ENCODE data around the gene SAMSN1. TPM values are rescaled to one million over a fixed set of nuclear protein-coding genes. Genes with fewer than 3 reads are reported as not detected.
"Not testable (repeated sequence)": the region's sequence is repeated elsewhere in the genome, so short reads cannot be mapped to it uniquely, and the experiment has no call there.

SAMSN1 gene
- total RNA-seq, 2 donors from 2014 or later, result 33.7 to 64.9 TPM

DNA sequence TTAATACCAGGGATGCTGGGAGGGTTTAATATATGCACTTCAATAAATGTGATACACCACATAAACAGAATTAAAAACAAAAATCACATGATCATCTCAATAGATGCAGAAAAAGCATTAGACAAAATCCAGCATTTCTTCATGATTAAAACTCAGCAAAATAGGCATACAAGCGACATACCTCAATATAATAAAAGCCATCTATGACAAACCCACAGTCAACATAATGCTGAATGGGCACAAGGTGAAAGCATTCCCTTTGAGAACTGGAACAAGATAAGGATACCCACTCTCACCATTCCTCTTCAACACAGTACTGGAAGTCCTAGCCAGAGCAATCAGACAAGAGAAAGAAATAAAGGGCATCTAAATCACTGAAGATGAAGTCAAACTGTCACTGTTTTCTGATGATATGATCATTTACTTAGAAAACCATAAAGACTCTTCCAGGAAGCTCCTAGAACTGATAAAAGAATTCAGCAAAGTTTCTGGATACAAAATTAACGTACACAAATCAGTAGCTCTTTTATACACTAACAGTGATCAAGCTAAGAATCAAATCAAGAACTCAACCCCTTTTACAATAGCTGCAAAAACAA, 39.2 kb downstream of the SAMSN1 start:
- peaks cover 35% of the 10 kb centered on the region for H3K4me1 Mint-ChIP-seq
- not testable (repeated sequence) for H3K27ac Mint-ChIP-seq; H3K27me3 Mint-ChIP-seq; DNase-seq; H3K4me3 Mint-ChIP-seq; H3K9me3 ChIP-seq (ENCODE audit: control insufficient read depth, low read length, poor library complexity, severe bottlenecking); ATAC-seq
- H3K36me3 Mint-ChIP-seq (ENCODE audit: low read depth), result peaks cover 31% of the 10 kb centered on the region

DNA sequence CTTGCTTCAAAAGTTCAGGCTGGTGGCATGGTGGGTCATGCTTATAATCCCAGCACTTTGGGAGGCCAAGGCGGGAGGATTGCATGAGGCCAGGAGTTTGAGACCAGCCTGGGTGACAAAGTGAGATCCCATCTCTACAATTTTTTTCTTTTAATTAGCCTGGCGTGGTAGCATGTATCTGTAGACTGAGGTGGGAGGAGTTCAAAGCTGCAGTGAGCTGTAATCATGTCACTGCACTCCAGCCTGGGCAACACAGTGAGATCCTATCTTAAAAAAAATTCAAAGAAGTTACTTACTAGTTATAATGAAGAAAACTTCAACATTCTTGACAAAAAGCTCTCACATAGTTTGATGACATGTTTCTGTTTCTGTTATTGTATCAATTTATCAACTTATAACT, 45.2 kb downstream of the SAMSN1 start:
- Mint-ChIP-seq H3K27ac (no peak overlapping the region), H3K36me3 (ENCODE audit: low read depth) (peaks cover 21% of the 10 kb centered on the region), H3K4me3 (no peak overlapping the region), H3K27me3 (no peaks in the 10 kb centered on the region), H3K4me1 (peaks cover 14% of the 10 kb centered on the region)
- DNase-seq, result no peak
- no peaks in the 10 kb centered on the region for H3K9me3 ChIP-seq (ENCODE audit: control insufficient read depth, low read length, poor library complexity, severe bottlenecking)
- no peak for ATAC-seq

DNA sequence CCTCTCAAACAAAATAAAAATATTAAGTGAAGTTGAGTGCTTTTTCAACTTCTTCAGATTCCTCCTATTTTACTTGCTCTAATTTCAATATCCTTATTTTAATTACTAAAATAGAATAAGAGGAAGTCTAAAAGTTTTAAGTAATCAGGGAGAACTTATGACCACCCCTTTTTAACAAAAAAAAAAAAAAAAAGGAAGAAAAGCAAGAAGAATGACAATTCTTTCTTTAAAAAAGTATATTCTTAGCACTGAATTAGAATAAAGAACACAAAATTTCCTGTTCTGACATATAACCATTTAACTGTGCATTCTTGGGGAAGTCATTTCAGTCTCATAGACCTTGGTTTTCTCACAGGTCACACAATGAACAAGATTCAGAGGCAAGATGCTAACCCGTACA, 46.8 kb downstream of the SAMSN1 start:
- no peaks in the 10 kb centered on the region for H3K27me3 Mint-ChIP-seq
- no peak overlapping the region for H3K27ac Mint-ChIP-seq
- no peaks in the 10 kb centered on the region for H3K9me3 ChIP-seq (ENCODE audit: control insufficient read depth, low read length, poor library complexity, severe bottlenecking)
- peaks cover 19% of the 10 kb centered on the region for H3K36me3 Mint-ChIP-seq (ENCODE audit: low read depth)
- DNase-seq (no peak), ATAC-seq (no peak)
- H3K4me1 Mint-ChIP-seq, result peaks cover 9% of the 10 kb centered on the region
- H3K4me3 Mint-ChIP-seq, result no peak overlapping the region

DNA sequence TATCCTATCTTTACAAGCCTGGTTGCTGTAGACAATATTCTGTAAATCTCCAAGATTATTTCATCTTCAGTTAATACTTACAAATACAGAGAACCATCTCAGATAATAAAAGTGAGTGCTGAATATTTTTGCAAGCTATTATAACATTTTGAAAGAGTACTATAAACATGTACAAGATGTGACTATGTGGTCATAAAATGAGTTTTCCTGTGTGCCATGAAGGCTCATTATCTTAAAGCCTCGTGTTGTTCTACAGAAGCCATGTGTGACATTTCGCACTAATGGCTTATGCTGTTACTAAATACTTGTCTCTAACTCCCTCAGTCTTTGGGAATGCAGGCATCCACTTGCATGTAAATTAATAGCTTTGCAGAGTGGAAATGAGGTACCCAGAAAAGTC, 48.3 kb downstream of the SAMSN1 start:
- H3K27ac Mint-ChIP-seq, result no peak overlapping the region
- H3K4me3 Mint-ChIP-seq, result no peak overlapping the region
- H3K36me3 Mint-ChIP-seq (ENCODE audit: low read depth), result peaks cover 15% of the 10 kb centered on the region
- DNase-seq (no peak), ATAC-seq (no peak)
- H3K9me3 ChIP-seq (ENCODE audit: control insufficient read depth, low read length, poor library complexity, severe bottlenecking), result no peaks in the 10 kb centered on the region
- peaks cover 2% of the 10 kb centered on the region for H3K4me1 Mint-ChIP-seq
- H3K27me3 Mint-ChIP-seq, result no peaks in the 10 kb centered on the region

DNA sequence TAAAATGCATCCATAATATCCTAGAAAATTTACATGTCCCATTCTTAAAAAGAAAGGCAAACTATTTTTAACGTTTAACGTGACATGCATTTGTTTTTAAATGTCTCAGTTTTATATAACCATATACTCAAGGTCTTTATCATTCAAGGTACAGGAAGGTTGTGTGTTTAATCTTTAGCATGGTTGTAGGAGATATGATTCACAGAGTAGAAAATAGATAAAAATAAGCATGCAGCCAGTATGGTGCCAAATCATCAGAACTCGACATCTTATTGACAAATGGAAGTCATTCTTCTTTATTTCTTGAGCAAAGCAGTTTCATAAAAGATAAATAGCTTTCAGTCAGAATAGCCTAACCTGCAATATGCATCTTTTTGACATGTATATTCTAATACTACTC, 51.0 kb downstream of the SAMSN1 start:
- no peak overlapping the region for H3K4me3 Mint-ChIP-seq
- no peak overlapping the region for H3K27ac Mint-ChIP-seq
- no peak for DNase-seq
- H3K9me3 ChIP-seq (ENCODE audit: control insufficient read depth, low read length, poor library complexity, severe bottlenecking), result no peaks in the 10 kb centered on the region
- ATAC-seq, result no peak
- H3K4me1 Mint-ChIP-seq, result peaks cover 2% of the 10 kb centered on the region
- no peaks in the 10 kb centered on the region for H3K27me3 Mint-ChIP-seq
- H3K36me3 Mint-ChIP-seq (ENCODE audit: low read depth), result peaks cover 11% of the 10 kb centered on the region

DNA sequence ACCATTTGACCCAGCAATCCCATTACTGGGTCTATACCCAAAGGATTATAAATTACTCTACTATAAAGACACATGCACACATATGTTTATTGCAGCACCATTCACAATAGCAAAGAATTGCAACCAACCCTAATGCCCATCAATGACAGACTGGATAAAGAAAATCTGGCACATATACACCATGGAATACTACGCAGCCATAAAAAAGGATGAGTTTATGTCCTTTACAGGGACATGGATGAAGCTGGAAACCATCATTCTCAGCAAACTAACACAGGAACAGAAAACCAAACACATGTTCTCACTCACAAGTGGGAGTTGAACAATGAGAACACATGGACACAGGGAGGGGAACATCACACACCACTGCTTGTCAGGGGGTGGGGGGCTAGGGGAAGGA, 51.9 kb downstream of the SAMSN1 start:
- H3K27me3 Mint-ChIP-seq; H3K36me3 Mint-ChIP-seq (ENCODE audit: low read depth); H3K4me1 Mint-ChIP-seq; DNase-seq; ATAC-seq; H3K4me3 Mint-ChIP-seq; H3K9me3 ChIP-seq (ENCODE audit: control insufficient read depth, low read length, poor library complexity, severe bottlenecking): not testable (repeated sequence)
- H3K27ac Mint-ChIP-seq, result peak overlapping the region; percentile 41

DNA sequence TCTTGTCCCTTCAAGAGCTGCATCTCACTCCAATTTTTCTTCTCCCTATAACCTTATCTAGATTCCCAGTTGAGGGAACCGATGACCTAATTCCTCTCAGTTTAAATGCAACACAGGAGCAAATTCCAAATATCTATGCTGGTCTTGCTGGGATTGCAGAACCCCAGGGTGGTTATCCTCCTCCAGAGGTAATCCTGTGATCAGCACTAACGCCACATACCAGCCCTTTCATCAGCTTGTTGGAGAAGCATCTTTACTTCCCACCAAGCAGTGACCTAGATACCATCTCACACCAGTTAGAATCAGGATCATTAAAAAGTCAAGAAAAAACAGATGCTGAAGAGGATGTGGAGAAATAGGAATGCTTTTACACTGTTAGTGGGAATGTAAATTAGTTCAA, 52.4 kb downstream of the SAMSN1 start:
- Mint-ChIP-seq H3K4me1 (peaks cover 5% of the 10 kb centered on the region), H3K27me3 (no peaks in the 10 kb centered on the region), H3K36me3 (ENCODE audit: low read depth) (peaks cover 9% of the 10 kb centered on the region), H3K27ac (peak overlapping the region; percentile 41), H3K4me3 (no peak overlapping the region)
- H3K9me3 ChIP-seq (ENCODE audit: control insufficient read depth, low read length, poor library complexity, severe bottlenecking), result no peaks in the 10 kb centered on the region
- DNase-seq, result no peak
- ATAC-seq, result no peak

DNA sequence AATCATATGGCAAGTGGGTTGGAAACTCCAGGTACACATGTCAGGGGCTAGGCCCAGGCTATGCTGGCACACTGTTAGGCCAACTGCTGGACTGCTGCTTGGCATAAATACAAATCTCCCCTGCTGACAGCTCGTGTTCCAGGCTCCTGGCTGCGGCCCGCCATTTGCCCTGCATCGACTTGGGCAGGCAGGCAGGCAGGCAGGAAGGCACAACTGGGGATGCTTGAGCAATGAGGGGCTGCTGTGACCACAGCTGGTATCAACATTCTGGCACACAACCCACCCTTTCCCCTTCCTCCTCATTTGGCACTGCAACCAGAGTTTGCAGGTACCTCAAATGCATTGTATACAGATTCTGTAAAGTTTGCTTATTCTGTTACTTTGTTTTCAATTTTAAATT, 53.2 kb downstream of the SAMSN1 start:
- no peaks in the 10 kb centered on the region for H3K9me3 ChIP-seq (ENCODE audit: control insufficient read depth, low read length, poor library complexity, severe bottlenecking)
- DNase-seq, result no peak
- no peak for ATAC-seq
- Mint-ChIP-seq H3K4me1 (peaks cover 9% of the 10 kb centered on the region), H3K27me3 (no peaks in the 10 kb centered on the region), H3K36me3 (ENCODE audit: low read depth) (peaks cover 9% of the 10 kb centered on the region), H3K27ac (no peak overlapping the region), H3K4me3 (no peak overlapping the region)

DNA sequence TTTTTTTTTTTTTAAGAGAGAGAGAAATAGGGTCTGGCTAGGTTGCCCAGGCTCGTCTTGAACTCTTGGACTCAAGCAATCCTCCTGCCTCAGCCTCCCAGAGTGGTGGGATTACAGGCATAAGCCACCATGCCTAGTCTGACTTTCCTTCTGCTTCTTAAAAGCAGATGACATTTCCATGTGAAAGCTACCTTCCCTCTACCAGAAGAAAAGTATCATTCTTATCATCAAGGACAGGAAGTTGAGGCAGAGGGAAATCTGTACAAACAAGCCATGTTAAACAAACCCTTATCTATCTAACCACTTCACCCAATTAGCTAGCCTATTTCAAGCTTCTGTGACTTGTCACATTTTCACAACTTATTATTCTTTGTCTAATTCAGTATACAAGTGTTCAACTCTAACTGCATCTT, 54.8 kb downstream of the SAMSN1 start:
- Mint-ChIP-seq H3K4me3 (no peak overlapping the region), H3K4me1 (peaks cover 9% of the 10 kb centered on the region), H3K36me3 (ENCODE audit: low read depth) (peaks cover 7% of the 10 kb centered on the region), H3K27ac (peak overlapping the region; percentile 11), H3K27me3 (no peaks in the 10 kb centered on the region)
- no peaks in the 10 kb centered on the region for H3K9me3 ChIP-seq (ENCODE audit: control insufficient read depth, low read length, poor library complexity, severe bottlenecking)
- DNase-seq, result no peak
- no peak for ATAC-seq

DNA sequence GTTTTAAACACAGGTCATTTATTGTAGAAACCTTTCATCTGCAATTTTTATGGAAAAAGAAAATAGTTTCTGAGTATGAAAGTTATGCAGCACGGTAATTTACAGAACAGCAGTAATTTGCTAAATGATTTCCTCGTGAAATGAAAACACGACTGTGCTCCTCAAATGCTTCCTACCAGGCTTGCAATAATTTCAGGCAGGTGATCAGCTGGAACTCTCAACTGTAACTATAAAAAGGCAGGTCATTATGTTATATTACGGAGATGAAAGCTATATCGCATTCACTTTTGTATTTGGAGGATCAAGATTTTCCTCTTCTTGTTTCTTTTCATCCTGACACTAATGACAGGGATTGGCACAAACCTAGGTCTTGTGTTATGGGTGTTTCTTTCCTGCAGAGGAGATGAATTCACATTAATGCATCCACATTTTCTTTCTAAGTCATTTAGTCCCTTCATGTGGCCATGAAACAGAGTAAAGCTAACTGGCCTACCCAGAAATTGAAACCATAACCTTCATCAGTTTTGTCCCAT, 57.4 kb downstream of the SAMSN1 start:
- ATAC-seq (no peak), DNase-seq (no peak)
- no peaks in the 10 kb centered on the region for H3K27me3 Mint-ChIP-seq
- H3K4me3 Mint-ChIP-seq, result no peak overlapping the region
- peaks cover 9% of the 10 kb centered on the region for H3K4me1 Mint-ChIP-seq
- H3K9me3 ChIP-seq (ENCODE audit: control insufficient read depth, low read length, poor library complexity, severe bottlenecking), result no peaks in the 10 kb centered on the region
- peaks cover 4% of the 10 kb centered on the region for H3K36me3 Mint-ChIP-seq (ENCODE audit: low read depth)
- no peak overlapping the region for H3K27ac Mint-ChIP-seq

DNA sequence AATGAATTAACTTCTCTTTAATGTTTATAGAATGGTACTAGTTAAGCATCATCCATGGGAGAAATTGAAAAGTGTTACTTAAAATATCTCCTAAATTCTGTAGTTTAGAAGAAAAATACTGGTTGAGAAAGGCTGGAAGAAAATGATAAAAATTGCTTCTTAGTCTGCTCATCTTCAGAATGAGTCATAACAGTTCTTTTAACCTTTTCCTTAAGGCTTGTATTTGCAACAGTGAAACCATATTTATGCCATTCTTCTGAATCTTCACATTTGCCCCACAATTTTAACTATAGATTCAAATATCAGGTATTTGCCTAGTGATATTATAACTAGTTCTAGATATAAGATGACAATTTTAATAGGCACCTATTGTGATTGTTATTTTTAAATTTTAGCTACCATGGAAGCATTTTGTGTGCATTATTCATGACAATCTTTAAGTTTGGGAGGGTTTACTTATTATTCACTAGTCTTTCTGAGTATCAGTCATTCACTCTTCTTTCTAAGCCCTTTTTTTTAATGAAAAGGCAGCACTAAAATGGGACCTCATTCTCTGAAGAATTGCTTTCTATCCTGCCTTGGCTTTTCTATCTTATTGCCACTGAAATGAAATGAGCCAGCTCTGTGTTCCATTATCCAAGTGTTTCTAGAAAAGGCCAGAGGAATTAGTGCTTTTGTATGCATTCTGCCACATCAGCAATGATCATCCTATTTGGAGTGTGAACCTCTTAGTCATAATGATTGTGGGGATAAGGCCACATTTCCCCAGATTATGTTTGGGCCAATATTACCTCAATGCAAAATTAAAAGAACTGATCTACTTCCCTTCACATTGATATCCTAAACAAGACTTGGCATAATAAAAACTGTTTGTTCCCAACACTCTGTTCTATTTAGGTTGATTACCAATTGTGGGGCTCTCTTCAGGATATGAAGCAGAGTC, 58.4 kb downstream of the SAMSN1 start:
- Mint-ChIP-seq H3K27ac (peak overlapping the region; percentile 61), H3K4me1 (peaks cover 10% of the 10 kb centered on the region), H3K27me3 (no peaks in the 10 kb centered on the region), H3K4me3 (no peak overlapping the region), H3K36me3 (ENCODE audit: low read depth) (peaks cover 4% of the 10 kb centered on the region)
- ATAC-seq (no peak), DNase-seq (no peak)
- H3K9me3 ChIP-seq (ENCODE audit: control insufficient read depth, low read length, poor library complexity, severe bottlenecking), result no peaks in the 10 kb centered on the region

DNA sequence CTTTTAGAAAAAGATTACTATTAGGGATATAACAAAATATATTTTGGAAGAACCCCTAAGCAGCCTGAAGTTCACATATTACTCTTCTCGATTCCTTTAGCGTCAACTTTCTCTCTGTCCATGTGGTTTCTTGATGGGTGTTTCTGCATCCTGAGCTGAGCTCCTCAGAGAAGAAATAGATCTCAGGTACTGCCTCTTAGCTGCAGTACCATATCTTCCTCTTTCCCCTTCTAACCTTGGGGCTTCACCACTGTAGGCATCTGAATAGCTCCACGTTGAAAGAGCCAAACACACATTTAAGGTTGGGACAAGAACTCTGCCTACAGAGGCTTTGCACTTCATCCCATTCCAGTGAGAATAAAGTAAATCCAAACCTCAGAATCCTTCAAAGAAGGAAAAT, 59.2 kb downstream of the SAMSN1 start:
- ATAC-seq (no peak), DNase-seq (no peak)
- no peaks in the 10 kb centered on the region for H3K9me3 ChIP-seq (ENCODE audit: control insufficient read depth, low read length, poor library complexity, severe bottlenecking)
- Mint-ChIP-seq H3K36me3 (ENCODE audit: low read depth) (peaks cover 4% of the 10 kb centered on the region), H3K27me3 (no peaks in the 10 kb centered on the region), H3K27ac (peak overlapping the region; percentile 61), H3K4me3 (no peak overlapping the region), H3K4me1 (peaks cover 15% of the 10 kb centered on the region)

DNA sequence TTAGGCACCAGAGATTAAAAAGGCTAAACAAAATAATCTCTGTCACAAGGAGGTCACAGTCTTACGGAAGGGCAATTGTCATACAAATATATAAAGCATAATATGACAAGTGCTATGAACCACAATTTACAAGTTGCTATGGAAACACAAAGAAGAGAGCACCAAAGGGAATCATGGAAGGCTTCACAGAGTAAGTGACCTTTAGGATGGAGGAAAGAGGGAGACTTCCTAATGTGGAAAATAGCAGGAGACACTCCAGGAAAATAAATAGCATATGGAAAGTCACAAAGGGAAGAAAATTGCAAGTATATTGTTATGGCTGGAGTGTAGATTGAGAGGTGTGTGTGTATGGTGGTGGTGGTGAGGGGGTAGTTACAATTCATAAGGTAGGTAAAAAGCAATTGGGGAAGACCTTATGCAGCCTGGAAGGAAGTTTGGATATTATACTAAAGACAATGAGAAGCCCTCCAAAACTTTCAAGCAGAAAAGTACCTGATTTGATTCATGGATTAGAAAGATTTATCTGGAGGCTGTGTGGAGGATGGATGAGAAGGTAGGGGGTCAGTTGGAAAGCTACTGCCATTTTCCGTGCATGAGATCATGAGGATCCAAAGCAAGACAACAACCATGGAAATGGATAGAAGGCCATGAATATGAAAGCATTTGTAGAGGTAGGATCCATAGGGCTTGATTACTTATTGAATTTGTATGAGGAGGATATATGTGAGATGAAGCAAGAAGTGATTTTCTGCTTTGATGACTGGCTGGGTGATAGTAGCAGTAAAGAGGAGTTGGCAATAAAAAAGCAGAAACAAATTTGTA, 61.7 kb downstream of the SAMSN1 start:
- Mint-ChIP-seq H3K4me3 (no peak overlapping the region), H3K4me1 (peaks cover 17% of the 10 kb centered on the region), H3K27me3 (no peaks in the 10 kb centered on the region), H3K36me3 (ENCODE audit: low read depth) (peaks cover 4% of the 10 kb centered on the region), H3K27ac (no peak overlapping the region)
- DNase-seq, result no peak
- no peak for ATAC-seq
- H3K9me3 ChIP-seq (ENCODE audit: control insufficient read depth, low read length, poor library complexity, severe bottlenecking), result no peaks in the 10 kb centered on the region

Data from T-helper 17 cell (primary cell).